ENCODE results near the gene CADM2. TPM values are rescaled to one million over a fixed set of nuclear protein-coding genes. Genes with fewer than 3 reads are reported as not detected.
A peak's percentile ranks its signal among the peaks of the same experiment; 100 is the strongest.

The CADM2 gene
- total RNA-seq, 1 donor from 2014 or later: 4.0 TPM

DNA sequence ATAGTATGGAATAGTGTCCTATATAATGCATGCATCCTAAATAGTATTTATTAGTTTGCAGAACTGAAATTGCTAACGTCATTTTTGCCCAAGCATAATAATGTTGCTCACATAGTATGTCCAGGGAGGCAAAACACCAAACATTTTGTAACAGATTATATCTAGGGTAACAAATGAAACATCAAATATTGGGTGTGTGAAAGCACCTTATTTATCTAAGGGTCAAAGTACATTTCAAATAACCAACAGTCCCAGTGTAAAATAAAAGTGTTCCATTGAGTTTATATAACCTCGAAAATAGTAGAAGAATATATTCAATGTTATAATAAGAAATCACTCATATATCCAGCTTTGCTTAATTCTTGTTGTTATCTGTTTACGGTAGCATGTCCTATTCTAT lies 363.1 kb downstream of the CADM2 start:
- no peak for DNase-seq (ENCODE audit: extremely low spot score, unreplicated experiment)
- H3K4me1 Mint-ChIP-seq (ENCODE audit: unreplicated experiment): no peaks in the 10 kb centered on the region
- no peak overlapping the region for H3K4me3 Mint-ChIP-seq
- no peak overlapping the region for H3K27ac Mint-ChIP-seq
- H3K36me3 Mint-ChIP-seq: no peaks in the 10 kb centered on the region
- no peak for TF ChIP-seq CTCF (conservative IDR thresholded peaks at IDR 0.05)
- H3K9me3 Mint-ChIP-seq: no peaks in the 10 kb centered on the region
- H3K27me3 Mint-ChIP-seq: no peaks in the 10 kb centered on the region

- no peaks in the 10 kb centered on the region for H3K27me3 Mint-ChIP-seq
- H3K9me3 Mint-ChIP-seq: no peaks in the 10 kb centered on the region
- no peaks in the 10 kb centered on the region for H3K4me1 Mint-ChIP-seq (ENCODE audit: unreplicated experiment)
- no peaks in the 10 kb centered on the region for H3K36me3 Mint-ChIP-seq
- H3K27ac Mint-ChIP-seq: no peak overlapping the region
- DNase-seq (ENCODE audit: extremely low spot score, unreplicated experiment): no peak
- TF ChIP-seq CTCF (conservative IDR thresholded peaks at IDR 0.05): no peak
- no peak overlapping the region for H3K4me3 Mint-ChIP-seq
These were observed 371.3 kb downstream of the CADM2 start for GRCh38 chr3:85330071-85330470.

DNA sequence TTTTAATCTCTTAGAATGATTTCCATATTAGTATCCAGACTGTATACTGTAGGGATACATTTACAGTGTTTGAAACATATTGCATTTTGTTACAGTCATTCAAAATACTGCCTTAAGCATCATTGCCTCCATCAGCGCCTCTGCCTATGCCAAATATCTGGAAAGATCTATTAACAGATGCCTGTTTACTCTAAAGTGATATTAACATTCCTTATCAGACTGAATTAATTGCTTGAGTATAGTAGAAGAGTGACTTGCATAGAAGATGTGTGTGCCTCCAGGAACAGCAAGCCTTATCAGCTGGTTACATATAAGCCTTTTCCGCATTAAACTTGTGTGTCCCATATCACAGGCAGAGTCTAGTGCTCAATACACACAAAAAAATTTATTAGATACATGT lies 379.1 kb downstream of the CADM2 start:
- no peak for DNase-seq (ENCODE audit: extremely low spot score, unreplicated experiment)
- H3K9me3 Mint-ChIP-seq: no peaks in the 10 kb centered on the region
- no peaks in the 10 kb centered on the region for H3K4me1 Mint-ChIP-seq (ENCODE audit: unreplicated experiment)
- H3K36me3 Mint-ChIP-seq: no peaks in the 10 kb centered on the region
- no peak overlapping the region for H3K27ac Mint-ChIP-seq
- no peaks in the 10 kb centered on the region for H3K27me3 Mint-ChIP-seq
- no peak for TF ChIP-seq CTCF (conservative IDR thresholded peaks at IDR 0.05)
- no peak overlapping the region for H3K4me3 Mint-ChIP-seq

GRCh38 chr3:85342915-85343314 lies 384.1 kb downstream of the CADM2 start:
- Mint-ChIP-seq H3K27me3 (no peaks in the 10 kb centered on the region), H3K9me3 (no peaks in the 10 kb centered on the region), H3K4me3 (no peak overlapping the region), H3K27ac (no peak overlapping the region), H3K36me3 (no peaks in the 10 kb centered on the region), H3K4me1 (ENCODE audit: unreplicated experiment) (no peaks in the 10 kb centered on the region)
- DNase-seq (ENCODE audit: extremely low spot score, unreplicated experiment): no peak
- peak; percentile 65 for TF ChIP-seq CTCF (conservative IDR thresholded peaks at IDR 0.05)

DNA sequence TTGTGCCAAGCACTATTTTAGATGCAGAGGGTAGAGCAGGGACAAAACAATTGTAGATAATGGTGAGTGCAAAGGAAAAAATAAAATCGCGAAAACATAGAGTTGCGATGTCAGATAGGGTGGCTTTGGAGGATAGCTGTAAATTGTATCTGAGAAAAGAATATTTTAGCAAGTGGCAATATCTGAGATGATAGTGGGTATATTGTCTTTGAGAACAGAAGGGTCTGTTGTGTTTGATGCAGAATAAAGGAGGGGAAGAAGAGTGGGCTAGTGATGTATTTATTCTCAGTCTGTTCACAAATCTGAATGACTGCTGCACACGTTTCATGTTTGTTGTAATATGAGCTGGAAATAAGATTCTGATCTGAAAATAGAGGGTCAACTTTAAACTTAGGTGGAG lies 396.8 kb downstream of the CADM2 start:
- Mint-ChIP-seq H3K4me3 (no peak overlapping the region), H3K27me3 (peaks cover 7% of the 10 kb centered on the region), H3K27ac (no peak overlapping the region), H3K4me1 (ENCODE audit: unreplicated experiment) (no peaks in the 10 kb centered on the region), H3K36me3 (no peaks in the 10 kb centered on the region), H3K9me3 (peaks cover 6% of the 10 kb centered on the region)
- no peak for DNase-seq (ENCODE audit: extremely low spot score, unreplicated experiment)
- TF ChIP-seq CTCF (conservative IDR thresholded peaks at IDR 0.05): no peak

GRCh38 chr3:85360742-85361387 lies 402.1 kb downstream of the CADM2 start:
- no peak overlapping the region for H3K4me3 Mint-ChIP-seq
- peak; percentile 78 for TF ChIP-seq CTCF (conservative IDR thresholded peaks at IDR 0.05)

More at GRCh38 chr3:85360742-85361387, 402.1 kb downstream of the CADM2 start:
- H3K36me3 Mint-ChIP-seq: no peaks in the 10 kb centered on the region
- no peak for DNase-seq (ENCODE audit: extremely low spot score, unreplicated experiment)
- peaks cover 6% of the 10 kb centered on the region for H3K27me3 Mint-ChIP-seq
- H3K9me3 Mint-ChIP-seq: no peaks in the 10 kb centered on the region
- no peaks in the 10 kb centered on the region for H3K4me1 Mint-ChIP-seq (ENCODE audit: unreplicated experiment)
- H3K27ac Mint-ChIP-seq: no peak overlapping the region
